SK-N-SH (cell line): ENCODE data around the gene LMF1. TPM values are rescaled to one million over a fixed set of nuclear protein-coding genes. Genes with fewer than 3 reads are reported as not detected.

Experiments used
- CTCF ChIA-PET: fragments of 300-600, 350-600 bp; formaldehyde crosslinking; extraction: SDS; loops from one replicate; lab custom pipeline; 2021; lab: Yijun Ruan, JAX
- POLR2A ChIA-PET: fragments of 350-600 bp; sonication (Branson Sonifier 250); formaldehyde crosslinking; extraction: SDS; loops from one replicate; lab custom pipeline; 2020; ENCODE audit warnings: antibody characterized with exemption, inconsistent platforms; lab: Yijun Ruan, JAX
- DNase-seq: peaks from one replicate; pipeline ENCODE4 v3.0.0; 2012
- H2AFZ ChIP-seq: fragments of 200-600 bp; sonication (generic); 2 replicates; pipeline ENCODE4 v1.8.1; 2016; ENCODE audit warnings: antibody characterized with exemption, mild to moderate bottlenecking, low read depth
- H3F3A ChIP-seq: fragments of 200-600 bp; sonication (generic); replicated peaks from 2 replicates; pipeline ENCODE3; 2016; ENCODE audit warnings: antibody characterized with exemption, mild to moderate bottlenecking; ENCODE audit not compliant: insufficient read depth
- H3K27ac ChIP-seq, 2 experiments: fragments of 200-500 bp in 1 of 2; fragments of 200-600 bp in 1 of 2; sonication (Bioruptor generic) in 1 of 2; sonication (generic), shearing (Covaris generic) in 1 of 2; 2 replicates each; pipeline versions ENCODE4 v1.5.1 to v1.6.1; 2014 to 2016; ENCODE audit warnings: low read depth in 2 of 2, inconsistent platforms in 1 of 2, low read length in 1 of 2, mild to moderate bottlenecking in 1 of 2, mixed read lengths in 1 of 2
- H3K27me3 ChIP-seq: fragments of 200-600 bp; sonication (generic), shearing (Covaris generic); 2 replicates; pipeline ENCODE4 v1.6.1; 2016; ENCODE audit warnings: mixed run types; ENCODE audit not compliant: insufficient read depth
- H3K36me3 ChIP-seq, 2 experiments: fragments of 200-500 bp in 1 of 2; fragments of 200-600 bp in 1 of 2; sonication (Bioruptor generic) in 1 of 2; sonication (generic) in 1 of 2; replicated peaks in 1 of 2; 2 replicates each; pipeline versions ENCODE3 to v1.5.1; 2014 to 2016; ENCODE audit warnings: low read length in 1 of 2, mild to moderate bottlenecking in 1 of 2; ENCODE audit not compliant: insufficient read depth in 2 of 2, control insufficient read depth in 1 of 2
- H3K4me1 ChIP-seq, 2 experiments: fragments of 200-500 bp in 1 of 2; fragments of 200-600 bp in 1 of 2; sonication (Bioruptor generic) in 1 of 2; sonication (generic), shearing (Covaris generic) in 1 of 2; 2 replicates each; pipeline versions ENCODE4 v1.5.1 to v1.6.1; 2014 to 2016; ENCODE audit warnings: low read depth in 1 of 2, low read length in 1 of 2, mixed run types in 1 of 2; ENCODE audit not compliant: insufficient read depth in 2 of 2, control insufficient read depth in 1 of 2
- H3K4me2 ChIP-seq: fragments of 200-600 bp; sonication (generic), shearing (Covaris generic); 2 replicates; pipeline ENCODE4 v1.6.1; 2017; ENCODE audit warnings: mixed run types
- H3K4me3 ChIP-seq, 2 experiments: fragments of 200-500 bp in 1 of 2; fragments of 200-600 bp in 1 of 2; sonication (Bioruptor generic) in 1 of 2; sonication (generic), shearing (Covaris generic) in 1 of 2; 2 replicates each; pipeline versions ENCODE4 v1.5.1 to v1.8.1; 2014 to 2016; ENCODE audit warnings: low read depth in 2 of 2, inconsistent platforms in 1 of 2, low read length in 1 of 2, mild to moderate bottlenecking in 1 of 2, mixed read lengths in 1 of 2, moderate library complexity in 1 of 2
- H3K79me2 ChIP-seq: fragments of 200-600 bp; sonication (generic); 2 replicates; pipeline ENCODE4 v1.8.1; 2017; ENCODE audit warnings: mild to moderate bottlenecking; ENCODE audit not compliant: insufficient read depth
- H3K9ac ChIP-seq: fragments of 200-600 bp; sonication (generic); 2 replicates; pipeline ENCODE4 v1.6.1; 2017; ENCODE audit warnings: mixed run types
- H3K9me2 ChIP-seq: fragments of 200-600 bp; sonication (generic); 2 replicates; pipeline ENCODE4 v1.6.1; 2017; ENCODE audit warnings: mixed run types
- H3K9me3 ChIP-seq: fragments of 200-600 bp; sonication (generic); 2 replicates; pipeline ENCODE4 v1.6.1; 2017; ENCODE audit warnings: mixed run types, mild to moderate bottlenecking, moderate library complexity
- H4K20me1 ChIP-seq: fragments of 200-600 bp; sonication (generic); 2 replicates; pipeline ENCODE4 v1.6.1; 2017; ENCODE audit warnings: mild to moderate bottlenecking, mixed run types; ENCODE audit not compliant: insufficient read depth
- ELF1 ChIP-seq: IDR thresholded peaks from 2 replicates; pipeline ENCODE4 v1.4.0; 2012
- FOSL2 ChIP-seq: IDR thresholded peaks from 2 replicates; pipeline ENCODE4 v1.4.0; 2012; ENCODE audit warnings: low read depth, mild to moderate bottlenecking, moderate library complexity, borderline replicate concordance
- FOXJ3 ChIP-seq: sonication (generic); formaldehyde crosslinking; IDR thresholded peaks from 2 replicates; pipeline ENCODE4 v1.5.1; 2020; ENCODE audit warnings: mild to moderate bottlenecking, missing genetic modification reagents
- FOXM1 ChIP-seq: IDR thresholded peaks from 2 replicates; pipeline ENCODE4 v1.4.0; 2012; ENCODE audit warnings: low read depth, mild to moderate bottlenecking
- GABPA ChIP-seq: IDR thresholded peaks from 2 replicates; pipeline ENCODE4 v1.4.0; 2012; ENCODE audit warnings: low read depth, mild to moderate bottlenecking
- JUND ChIP-seq: IDR thresholded peaks from 2 replicates; pipeline ENCODE4 v1.4.0; 2012
- MEF2A ChIP-seq: IDR thresholded peaks from 2 replicates; pipeline ENCODE4 v1.4.0; 2012; ENCODE audit warnings: low read depth, borderline replicate concordance
- MXI1 ChIP-seq: IDR thresholded peaks from 2 replicates; pipeline ENCODE4 v1.6.1; 2012; ENCODE audit warnings: mild to moderate bottlenecking, low read depth, low read length, improper control_type of control experiment
- NFIC ChIP-seq: IDR thresholded peaks from 2 replicates; pipeline ENCODE4 v1.4.0; 2012; ENCODE audit warnings: borderline replicate concordance
- NRF1 ChIP-seq: IDR thresholded peaks from 2 replicates; pipeline ENCODE4 v1.6.1; 2012; ENCODE audit warnings: low read depth, mild to moderate bottlenecking, low read length
- RAD21 ChIP-seq: IDR thresholded peaks from 2 replicates; pipeline ENCODE4 v1.6.1; 2012; ENCODE audit warnings: mild to moderate bottlenecking, low read length
- RCOR1 ChIP-seq: fragments of 150-350 bp; IDR thresholded peaks from 2 replicates; pipeline ENCODE4 v1.6.1; 2017; ENCODE audit warnings: antibody characterized with exemption, low read length
- SMC3 ChIP-seq: IDR thresholded peaks from 2 replicates; pipeline ENCODE4 v1.6.1; 2012; ENCODE audit warnings: low read depth, low read length, improper control_type of control experiment
- TCF12 ChIP-seq: IDR thresholded peaks from 2 replicates; pipeline ENCODE4 v1.4.0; 2012
- YY1 ChIP-seq: IDR thresholded peaks from 2 replicates; pipeline ENCODE4 v1.4.0; 2012; ENCODE audit warnings: low read depth, mild to moderate bottlenecking
- WGBS: methylation state at CpG from one replicate; pipeline ENCODE4 v1.1.6; 2017; ENCODE audit warnings: low lambda C conversion rate; 5-methylcytosine and 5-hydroxymethylcytosine counted together
- polyA plus RNA-seq, 3 experiments: library from polyadenylated mRNA; depleted of rRNA; stranded (reverse); fragments of >200 nt; gene quantifications; 2 replicates each; pipeline ENCODE4 v1.2.3, GENCODE V29; 2012
- TF ChIP-seq, protein P1 (sequence below): IDR thresholded peaks from 2 replicates; pipeline ENCODE4 v1.4.0; 2012; ENCODE audit warnings: low read depth, borderline replicate concordance
- TF ChIP-seq, protein P2 (sequence below): fragments of 150-350 bp; IDR thresholded peaks from 2 replicates; pipeline ENCODE4 v1.6.1; 2017; ENCODE audit warnings: antibody characterized with exemption, low read length, low read depth, borderline replicate concordance
- TF ChIP-seq, protein P3 (sequence below): IDR thresholded peaks from 2 replicates; pipeline ENCODE4 v1.6.1; 2012; ENCODE audit warnings: mild to moderate bottlenecking, low read depth, low read length, moderate library complexity
- TF ChIP-seq, protein P4 (sequence below): IDR thresholded peaks from 2 replicates; pipeline ENCODE4 v1.4.0; 2012; ENCODE audit warnings: low read depth
- TF ChIP-seq, protein P5 (sequence below): fragments of 200-600 bp; sonication (generic); IDR thresholded peaks from 2 replicates; pipeline ENCODE4 v1.6.1; 2017; ENCODE audit warnings: antibody characterized with exemption, mild to moderate bottlenecking, moderate library complexity

LMF1 gene
- polyA plus RNA-seq, 1 of the 3 experiments (the other 2 are of a cell fraction) = 5.7 TPM

DNA sequence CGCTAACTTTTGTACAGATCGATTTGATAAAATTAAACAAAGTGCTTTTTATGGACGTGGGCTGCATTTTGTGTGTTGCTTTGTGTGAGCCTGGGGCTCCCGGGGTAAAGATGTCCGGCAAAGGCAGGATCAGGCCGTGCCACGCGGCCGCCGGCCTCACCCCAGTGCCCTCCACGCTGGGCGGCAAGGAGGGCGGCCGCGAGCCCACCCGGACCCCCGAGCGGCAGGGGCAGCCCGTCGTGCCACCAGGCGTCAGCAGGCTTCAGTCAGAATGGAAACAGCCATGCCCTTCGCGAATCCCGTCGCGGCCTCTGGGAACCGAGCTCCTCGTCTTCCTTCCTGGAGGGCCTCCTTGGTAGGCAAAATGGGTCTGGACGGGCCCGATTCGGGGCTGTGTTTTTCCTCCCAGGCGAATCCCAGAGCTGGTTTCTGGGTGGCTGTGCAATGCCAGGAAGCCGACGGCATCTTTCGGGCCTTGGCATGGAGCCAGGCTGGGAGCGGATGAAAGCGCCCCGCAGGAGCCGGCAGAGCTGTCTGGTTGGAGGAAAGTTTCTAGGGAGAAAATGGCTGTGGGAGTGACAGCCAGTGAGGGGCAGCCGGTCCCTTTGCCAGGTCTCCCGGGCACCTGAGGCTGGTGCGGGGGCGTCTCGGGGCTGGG lies 16.3 kb upstream of the LMF1 start:
- Histone ChIP-seq H3F3A (peaks cover 3% of the 10 kb centered on the region), H2AFZ (no peak overlapping the region), H3K27ac (no peak overlapping the region), H3K9me3 (no peaks in the 10 kb centered on the region), H3K4me1 (no peaks in the 10 kb centered on the region), H3K9ac (no peak overlapping the region), H3K4me2 (no peak overlapping the region), H3K36me3 (no peaks in the 10 kb centered on the region), H3K4me3 (no peak overlapping the region), H4K20me1 (peaks cover 13% of the 10 kb centered on the region; the same call in 1 of the 2 replicates), H3K9me2 (no peaks in the 10 kb centered on the region), H3K27me3 (peaks cover 95% of the 10 kb centered on the region), H3K79me2 (no peaks in the 10 kb centered on the region)
- peak; percentile 61 for DNase-seq
- 5% methylated on average over 32 of the region's 44 CpGs for WGBS
- CTCF ChIA-PET = interaction anchor here (0.9 kb wide), 1 partner anchor 68 kb away, joined by 4 read pairs; no protein-coding TSS in a partner anchor
- TF ChIP-seq NFIC (peak; percentile 58), JUND (no peak), MXI1 (no peak)
- POLR2A ChIA-PET = no interaction called here

DNA sequence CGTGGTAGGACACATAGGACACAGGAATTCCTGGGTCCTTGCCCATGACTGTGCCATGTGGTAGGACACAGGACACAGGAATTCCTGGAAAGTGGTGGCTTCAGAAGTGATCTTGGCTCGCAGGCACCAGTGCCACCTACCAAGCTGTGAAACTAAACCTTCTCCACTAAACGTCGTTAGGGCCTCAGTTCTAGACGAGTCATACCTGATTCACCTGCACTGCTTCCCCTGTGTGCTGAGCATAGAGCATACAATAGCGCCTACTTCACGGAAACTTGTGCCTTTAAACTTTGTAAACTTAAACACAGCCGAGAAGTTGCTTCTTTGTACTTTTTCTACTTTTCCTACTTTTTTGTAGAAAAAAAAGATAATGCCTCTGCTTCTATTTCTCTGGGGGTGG lies 15.6 kb upstream of the LMF1 start:
- WGBS = 30% methylated on average over 7 of the region's 8 CpGs
- no peak overlapping the region for H3K4me3 ChIP-seq
- H3K27me3 ChIP-seq = peaks cover 92% of the 10 kb centered on the region
- ChIA-PET CTCF (interaction anchor here (0.6 to 1.8 kb wide), 5 partner anchors 11 to 95 kb away, joined by 3 to 6 read pairs (median 4); no protein-coding TSS in a partner anchor), POLR2A (no interaction called here)
- no peaks in the 10 kb centered on the region for H3K9me2 ChIP-seq
- H4K20me1 ChIP-seq = peaks cover 13% of the 10 kb centered on the region; the same call in 1 of the 2 replicates
- no peaks in the 10 kb centered on the region for H3K4me1 ChIP-seq
- no peak overlapping the region for H3K9ac ChIP-seq
- H3K9me3 ChIP-seq = no peaks in the 10 kb centered on the region
- TF ChIP-seq ELF1 (no peak), SMC3 (no peak), MEF2A (no peak), YY1 (no peak), FOXM1 (no peak), NRF1 (no peak), FOXJ3 (CRISPR knock-in tag) (no peak), FOSL2 (no peak), MXI1 (no peak), JUND (no peak), RCOR1 (no peak), NFIC (no peak), TCF12 (no peak), RAD21 (no peak), GABPA (no peak)
- TF ChIP-seq, protein P1, sequence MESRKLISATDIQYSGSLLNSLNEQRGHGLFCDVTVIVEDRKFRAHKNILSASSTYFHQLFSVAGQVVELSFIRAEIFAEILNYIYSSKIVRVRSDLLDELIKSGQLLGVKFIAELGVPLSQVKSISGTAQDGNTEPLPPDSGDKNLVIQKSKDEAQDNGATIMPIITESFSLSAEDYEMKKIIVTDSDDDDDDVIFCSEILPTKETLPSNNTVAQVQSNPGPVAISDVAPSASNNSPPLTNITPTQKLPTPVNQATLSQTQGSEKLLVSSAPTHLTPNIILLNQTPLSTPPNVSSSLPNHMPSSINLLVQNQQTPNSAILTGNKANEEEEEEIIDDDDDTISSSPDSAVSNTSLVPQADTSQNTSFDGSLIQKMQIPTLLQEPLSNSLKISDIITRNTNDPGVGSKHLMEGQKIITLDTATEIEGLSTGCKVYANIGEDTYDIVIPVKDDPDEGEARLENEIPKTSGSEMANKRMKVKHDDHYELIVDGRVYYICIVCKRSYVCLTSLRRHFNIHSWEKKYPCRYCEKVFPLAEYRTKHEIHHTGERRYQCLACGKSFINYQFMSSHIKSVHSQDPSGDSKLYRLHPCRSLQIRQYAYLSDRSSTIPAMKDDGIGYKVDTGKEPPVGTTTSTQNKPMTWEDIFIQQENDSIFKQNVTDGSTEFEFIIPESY = no peak
- TF ChIP-seq, protein P2, sequence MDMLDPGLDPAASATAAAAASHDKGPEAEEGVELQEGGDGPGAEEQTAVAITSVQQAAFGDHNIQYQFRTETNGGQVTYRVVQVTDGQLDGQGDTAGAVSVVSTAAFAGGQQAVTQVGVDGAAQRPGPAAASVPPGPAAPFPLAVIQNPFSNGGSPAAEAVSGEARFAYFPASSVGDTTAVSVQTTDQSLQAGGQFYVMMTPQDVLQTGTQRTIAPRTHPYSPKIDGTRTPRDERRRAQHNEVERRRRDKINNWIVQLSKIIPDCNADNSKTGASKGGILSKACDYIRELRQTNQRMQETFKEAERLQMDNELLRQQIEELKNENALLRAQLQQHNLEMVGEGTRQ = no peak
- TF ChIP-seq, protein P3, sequence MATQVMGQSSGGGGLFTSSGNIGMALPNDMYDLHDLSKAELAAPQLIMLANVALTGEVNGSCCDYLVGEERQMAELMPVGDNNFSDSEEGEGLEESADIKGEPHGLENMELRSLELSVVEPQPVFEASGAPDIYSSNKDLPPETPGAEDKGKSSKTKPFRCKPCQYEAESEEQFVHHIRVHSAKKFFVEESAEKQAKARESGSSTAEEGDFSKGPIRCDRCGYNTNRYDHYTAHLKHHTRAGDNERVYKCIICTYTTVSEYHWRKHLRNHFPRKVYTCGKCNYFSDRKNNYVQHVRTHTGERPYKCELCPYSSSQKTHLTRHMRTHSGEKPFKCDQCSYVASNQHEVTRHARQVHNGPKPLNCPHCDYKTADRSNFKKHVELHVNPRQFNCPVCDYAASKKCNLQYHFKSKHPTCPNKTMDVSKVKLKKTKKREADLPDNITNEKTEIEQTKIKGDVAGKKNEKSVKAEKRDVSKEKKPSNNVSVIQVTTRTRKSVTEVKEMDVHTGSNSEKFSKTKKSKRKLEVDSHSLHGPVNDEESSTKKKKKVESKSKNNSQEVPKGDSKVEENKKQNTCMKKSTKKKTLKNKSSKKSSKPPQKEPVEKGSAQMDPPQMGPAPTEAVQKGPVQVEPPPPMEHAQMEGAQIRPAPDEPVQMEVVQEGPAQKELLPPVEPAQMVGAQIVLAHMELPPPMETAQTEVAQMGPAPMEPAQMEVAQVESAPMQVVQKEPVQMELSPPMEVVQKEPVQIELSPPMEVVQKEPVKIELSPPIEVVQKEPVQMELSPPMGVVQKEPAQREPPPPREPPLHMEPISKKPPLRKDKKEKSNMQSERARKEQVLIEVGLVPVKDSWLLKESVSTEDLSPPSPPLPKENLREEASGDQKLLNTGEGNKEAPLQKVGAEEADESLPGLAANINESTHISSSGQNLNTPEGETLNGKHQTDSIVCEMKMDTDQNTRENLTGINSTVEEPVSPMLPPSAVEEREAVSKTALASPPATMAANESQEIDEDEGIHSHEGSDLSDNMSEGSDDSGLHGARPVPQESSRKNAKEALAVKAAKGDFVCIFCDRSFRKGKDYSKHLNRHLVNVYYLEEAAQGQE = no peak
- TF ChIP-seq, protein P4, sequence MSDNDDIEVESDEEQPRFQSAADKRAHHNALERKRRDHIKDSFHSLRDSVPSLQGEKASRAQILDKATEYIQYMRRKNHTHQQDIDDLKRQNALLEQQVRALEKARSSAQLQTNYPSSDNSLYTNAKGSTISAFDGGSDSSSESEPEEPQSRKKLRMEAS = no peak
- TF ChIP-seq, protein P5, sequence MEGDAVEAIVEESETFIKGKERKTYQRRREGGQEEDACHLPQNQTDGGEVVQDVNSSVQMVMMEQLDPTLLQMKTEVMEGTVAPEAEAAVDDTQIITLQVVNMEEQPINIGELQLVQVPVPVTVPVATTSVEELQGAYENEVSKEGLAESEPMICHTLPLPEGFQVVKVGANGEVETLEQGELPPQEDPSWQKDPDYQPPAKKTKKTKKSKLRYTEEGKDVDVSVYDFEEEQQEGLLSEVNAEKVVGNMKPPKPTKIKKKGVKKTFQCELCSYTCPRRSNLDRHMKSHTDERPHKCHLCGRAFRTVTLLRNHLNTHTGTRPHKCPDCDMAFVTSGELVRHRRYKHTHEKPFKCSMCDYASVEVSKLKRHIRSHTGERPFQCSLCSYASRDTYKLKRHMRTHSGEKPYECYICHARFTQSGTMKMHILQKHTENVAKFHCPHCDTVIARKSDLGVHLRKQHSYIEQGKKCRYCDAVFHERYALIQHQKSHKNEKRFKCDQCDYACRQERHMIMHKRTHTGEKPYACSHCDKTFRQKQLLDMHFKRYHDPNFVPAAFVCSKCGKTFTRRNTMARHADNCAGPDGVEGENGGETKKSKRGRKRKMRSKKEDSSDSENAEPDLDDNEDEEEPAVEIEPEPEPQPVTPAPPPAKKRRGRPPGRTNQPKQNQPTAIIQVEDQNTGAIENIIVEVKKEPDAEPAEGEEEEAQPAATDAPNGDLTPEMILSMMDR = no peak
- no peaks in the 10 kb centered on the region for H3K79me2 ChIP-seq
- peaks cover 3% of the 10 kb centered on the region for H3F3A ChIP-seq
- no peak overlapping the region for H3K4me2 ChIP-seq
- H3K36me3 ChIP-seq = no peaks in the 10 kb centered on the region
- DNase-seq = no peak
- no peak overlapping the region for H2AFZ ChIP-seq
- H3K27ac ChIP-seq = no peak overlapping the region
